CD4-positive, alpha-beta T cell (primary cell): ENCODE data around the gene ZNF878. TPM values are rescaled to one million over a fixed set of nuclear protein-coding genes. Genes with fewer than 3 reads are reported as not detected.

Experiments
- ATAC-seq: fragments of 200-7000 bp; cut with Tn5 transposase; one replicate; pipeline ENCODE4 v1.10.0; 2022; ENCODE audit warnings: mild to moderate bottlenecking; ENCODE audit not compliant: poor library complexity
- CTCF ChIA-PET: fragments of 350-600 bp; sonication (Branson Sonifier 250); formaldehyde crosslinking; loops from one replicate; lab custom pipeline; 2021; ENCODE audit warnings: antibody characterized with exemption, inconsistent platforms; lab: Charles Lee
- POLR2A ChIA-PET: fragments of 350-600 bp; sonication (Branson Sonifier 250); formaldehyde crosslinking; loops from one replicate; lab custom pipeline; 2021; ENCODE audit warnings: antibody characterized with exemption, inconsistent platforms; lab: Charles Lee
- DNase-seq, 14 experiments: peaks; one replicate each; pipeline ENCODE4 v3.0.0-alpha.2; 2013 to 2020; ENCODE audit warnings: mixed read lengths in 2 of 14
- H3K27ac ChIP-seq, 2 donors: one replicate each; pipeline versions ENCODE4 v1.5.1 to v1.7.0; 2013; ENCODE audit warnings: low read length in 2 of 2, low read depth in 1 of 2, mild to moderate bottlenecking in 1 of 2
- H3K27me3 ChIP-seq, 2 experiments: 1 replicate in 1 of 2; 2 replicates in 1 of 2; pipeline versions ENCODE4 v1.6.1 to v1.7.0; 2013; ENCODE audit warnings: low read length in 2 of 2, control low read depth in 1 of 2, mild to moderate bottlenecking in 1 of 2, moderate library complexity in 1 of 2; ENCODE audit not compliant: insufficient read depth in 2 of 2, control insufficient read depth in 1 of 2
- H3K36me3 ChIP-seq: one replicate; pipeline ENCODE4 v1.6.1; 2013; ENCODE audit warnings: low read length, control low read depth; ENCODE audit not compliant: insufficient read depth
- H3K4me1 ChIP-seq: one replicate; pipeline ENCODE4 v1.6.1; 2013; ENCODE audit warnings: low read length, control low read depth; ENCODE audit not compliant: insufficient read depth
- H3K4me3 ChIP-seq: one replicate; pipeline ENCODE4 v1.5.1; 2013; ENCODE audit warnings: mild to moderate bottlenecking, low read length, moderate library complexity
- H3K9me3 ChIP-seq, 2 experiments: 1 replicate in 1 of 2; 2 replicates in 1 of 2; pipeline versions ENCODE4 v1.6.1 to v1.7.0; 2013; ENCODE audit warnings: low read length in 2 of 2, mild to moderate bottlenecking in 2 of 2, control low read depth in 1 of 2, moderate library complexity in 1 of 2; ENCODE audit not compliant: control insufficient read depth in 1 of 2, insufficient read depth in 1 of 2
- H3K27ac Mint-ChIP-seq: one replicate; pipeline ENCODE4 v1.8.0; 2020; ENCODE audit warnings: mixed read lengths
- H3K27me3 Mint-ChIP-seq: one replicate; pipeline ENCODE4 v1.8.0; 2021; ENCODE audit warnings: mixed read lengths
- H3K36me3 Mint-ChIP-seq: one replicate; pipeline ENCODE4 v1.8.0; 2021; ENCODE audit warnings: low read depth, mixed read lengths
- H3K4me1 Mint-ChIP-seq: one replicate; pipeline ENCODE4 v1.8.0; 2021; ENCODE audit warnings: low read depth, mixed read lengths
- H3K4me3 Mint-ChIP-seq: one replicate; pipeline ENCODE4 v1.8.0; 2020; ENCODE audit warnings: mild to moderate bottlenecking, mixed read lengths
- H3K9me3 Mint-ChIP-seq: one replicate; pipeline ENCODE4 v1.8.0; 2020; ENCODE audit warnings: mixed read lengths
- intact Hi-C, 2 experiments: fragments of 100-400 bp; cut with DNase I in 1 of 2; cut with micrococcal nuclease in 1 of 2; formaldehyde crosslinking; loops; one replicate each; pipeline versions ENCODE4 v1.15.1 to v1.9.0; 2023 to 2025; cut with DNase I, micrococcal nuclease
- total RNA-seq, 174 experiments: library from RNA in 2 of 174; stranded (reverse) in 2 of 174; gene quantifications; one replicate each; pipeline ENCODE4 v1.2.3 and lab custom pipeline; 2021 to 2026
- TF ChIP-seq, protein P1 (sequence below): fragments of 200-600 bp; IDR thresholded peaks from one replicate; pipeline ENCODE4 v1.8.0; 2022; ENCODE audit warnings: antibody characterized with exemption, mild to moderate bottlenecking

Gene ZNF878
- total RNA-seq, 2 experiments from 2014 or later: not detected

DNA sequence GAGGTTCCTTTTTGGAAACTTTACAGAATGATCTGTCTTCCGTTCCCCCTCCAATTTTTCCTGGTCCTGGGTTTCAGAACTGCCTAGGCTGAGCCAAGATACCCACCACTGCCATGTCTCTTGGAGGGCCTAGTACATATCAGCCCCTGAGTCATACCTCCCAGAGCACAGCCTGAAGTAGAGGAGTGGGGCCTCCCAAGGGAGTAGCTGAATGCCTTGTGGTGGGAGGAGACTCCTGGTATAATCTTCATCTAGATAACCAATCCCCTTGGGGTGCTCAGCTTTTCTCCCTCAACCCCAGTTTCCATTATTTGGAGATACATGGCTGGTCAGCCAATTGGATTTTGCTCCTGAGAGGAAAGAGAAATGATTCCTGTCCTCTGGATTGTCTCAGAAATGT lies 57.6 kb downstream of the ZNF878 start:
- peaks cover 50% of the 10 kb centered on the region for H3K4me1 Mint-ChIP-seq
- ATAC-seq: no peak

More for the DNA sequence above, 57.6 kb downstream of the ZNF878 start:
- no peak overlapping the region for H3K4me3 Mint-ChIP-seq
- peaks cover 40% of the 10 kb centered on the region for H3K36me3 Mint-ChIP-seq
- no peak overlapping the region for H3K27ac Mint-ChIP-seq
- CTCF ChIA-PET: interaction anchor here (1.3 kb wide), 1 partner anchor 31 kb away, joined by 3 read pairs; no protein-coding TSS in a partner anchor
- DNase-seq: no peak
- Histone ChIP-seq H3K36me3 (no peaks in the 10 kb centered on the region), H3K9me3 (no peaks in the 10 kb centered on the region), H3K4me1 (peaks cover 9% of the 10 kb centered on the region), H3K27me3 (no peaks in the 10 kb centered on the region), H3K27ac (no peak overlapping the region), H3K4me3 (no peak overlapping the region)
- TF ChIP-seq, protein P1, sequence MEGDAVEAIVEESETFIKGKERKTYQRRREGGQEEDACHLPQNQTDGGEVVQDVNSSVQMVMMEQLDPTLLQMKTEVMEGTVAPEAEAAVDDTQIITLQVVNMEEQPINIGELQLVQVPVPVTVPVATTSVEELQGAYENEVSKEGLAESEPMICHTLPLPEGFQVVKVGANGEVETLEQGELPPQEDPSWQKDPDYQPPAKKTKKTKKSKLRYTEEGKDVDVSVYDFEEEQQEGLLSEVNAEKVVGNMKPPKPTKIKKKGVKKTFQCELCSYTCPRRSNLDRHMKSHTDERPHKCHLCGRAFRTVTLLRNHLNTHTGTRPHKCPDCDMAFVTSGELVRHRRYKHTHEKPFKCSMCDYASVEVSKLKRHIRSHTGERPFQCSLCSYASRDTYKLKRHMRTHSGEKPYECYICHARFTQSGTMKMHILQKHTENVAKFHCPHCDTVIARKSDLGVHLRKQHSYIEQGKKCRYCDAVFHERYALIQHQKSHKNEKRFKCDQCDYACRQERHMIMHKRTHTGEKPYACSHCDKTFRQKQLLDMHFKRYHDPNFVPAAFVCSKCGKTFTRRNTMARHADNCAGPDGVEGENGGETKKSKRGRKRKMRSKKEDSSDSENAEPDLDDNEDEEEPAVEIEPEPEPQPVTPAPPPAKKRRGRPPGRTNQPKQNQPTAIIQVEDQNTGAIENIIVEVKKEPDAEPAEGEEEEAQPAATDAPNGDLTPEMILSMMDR: no peak
- intact Hi-C loops: no loop called here
- no peaks in the 10 kb centered on the region for H3K27me3 Mint-ChIP-seq
- POLR2A ChIA-PET: no interaction called here
- H3K9me3 Mint-ChIP-seq: no peaks in the 10 kb centered on the region

Other genes starting within 250 kb of the ZNF878 start
- 1 to 10 TPM; 5.8 to 6.8 TPM for gene ZNF440, start 238.7 kb downstream of the ZNF878 start, total RNA-seq
- 1 to 10 TPM; 6.3 to 6.6 TPM for gene ZNF439, start 204.2 kb downstream of the ZNF878 start, total RNA-seq
- gene ZNF69, start 165.2 kb downstream of the ZNF878 start, total RNA-seq: 1 to 10 TPM; 2.4 to 3.5 TPM
- gene ZNF700, start 127.9 kb downstream of the ZNF878 start, total RNA-seq: 10 to 100 TPM; 13.2 to 14.5 TPM
- gene ZNF763, start 87.9 kb downstream of the ZNF878 start, total RNA-seq: 1 to 10 TPM; 2.5 to 2.9 TPM
- 1 to 10 TPM; 2.6 to 2.8 TPM for gene ZNF433, start 17.3 kb downstream of the ZNF878 start, total RNA-seq
- gene ZNF844, start 11.8 kb upstream of the ZNF878 start, total RNA-seq: 10 to 100 TPM; 22.2 to 23.7 TPM
- 1 to 10 TPM; 1.0 to 1.2 TPM for gene ZNF20, start 87.4 kb upstream of the ZNF878 start, total RNA-seq
- under 1 TPM; 0.56 to 0.85 TPM for gene ZNF625, start 103.8 kb upstream of the ZNF878 start, total RNA-seq
- 10 to 100 TPM; 40.5 to 45.6 TPM for gene ZNF136, start 110.1 kb upstream of the ZNF878 start, total RNA-seq
- 10 to 100 TPM; 30.4 to 31.4 TPM for gene ZNF44, start 241.9 kb upstream of the ZNF878 start, total RNA-seq